ENCODE data around the gene KIF18B. TPM values are rescaled to one million over a fixed set of nuclear protein-coding genes. Genes with fewer than 3 reads are reported as not detected.
A peak's percentile ranks its signal among the peaks of the same experiment; 100 is the strongest.

The KIF18B gene
- total RNA-seq: under 1 TPM in 3 of 4 donors, not detected in 1; 0.08 to 0.35 (median 0.27) TPM

DNA sequence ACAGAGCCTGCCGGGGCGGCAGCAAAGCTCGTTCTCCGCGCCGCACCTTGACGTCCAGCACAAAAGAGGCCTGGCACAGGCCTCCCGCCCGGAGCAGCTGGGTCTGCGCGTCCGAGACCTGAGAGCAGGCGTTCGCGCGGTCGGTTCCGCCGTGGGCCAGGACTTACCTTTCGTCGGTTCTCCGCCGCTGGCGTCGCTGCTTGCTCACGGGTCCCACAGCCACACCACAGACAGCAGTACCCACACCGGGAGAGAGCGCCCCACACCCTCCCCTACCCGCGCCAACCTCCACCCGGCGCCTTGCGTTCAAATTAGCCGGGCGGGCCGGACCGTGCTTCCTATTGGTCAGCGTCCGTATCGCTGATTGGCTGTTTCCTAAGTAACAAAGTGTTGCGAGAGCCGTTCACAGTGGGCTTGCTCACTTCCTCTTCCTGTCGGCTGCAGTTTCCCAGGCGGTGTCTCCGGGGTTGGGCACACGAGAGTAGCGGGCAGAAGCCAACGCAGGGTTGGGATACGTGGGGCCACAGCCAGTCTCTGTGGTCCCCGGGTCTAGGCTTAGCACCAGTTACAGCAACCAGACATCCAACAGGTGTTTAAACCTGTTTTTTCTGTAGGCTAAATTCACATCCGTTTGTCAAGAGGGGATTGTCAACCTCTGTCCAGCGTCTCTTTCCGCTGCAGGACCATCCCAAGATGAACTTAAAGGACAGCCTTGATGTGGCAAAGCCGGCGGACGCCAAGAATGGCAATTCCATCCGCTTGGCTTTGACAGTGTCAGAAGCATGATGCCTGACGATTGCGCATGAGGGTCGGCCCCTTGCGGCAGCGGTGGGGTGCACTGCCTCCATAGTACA, at the start of gene KIF18B:
Gene KIF18B (minus strand): TSS at position 313 of the 854 bp plus-strand sequence. CDS start 11,429 bp downstream, outside the sequence.
- no peaks in the 10 kb centered on the region for H3K27me3 ChIP-seq
- no peaks in the 10 kb centered on the region for H3K9me3 ChIP-seq
- H3K4me1 ChIP-seq: peaks cover 0 to 13% (median 4%) of the 10 kb centered on the region in 3 donors
- ATAC-seq: peak; percentile 99
- TF ChIP-seq POLR2A (IDR thresholded peaks at IDR 0.05): peak; percentile 42 to 48
- no peak for TF ChIP-seq CTCF (IDR thresholded peaks at IDR 0.05)
- TF ChIP-seq POLR2AphosphoS5 (IDR thresholded peaks at IDR 0.05): peak; percentile 77
- 0% methylated on average over 8 of the region's 62 CpGs; no CpG with 5 or more reads in 1 of the 2 donors for WGBS, 2 donors (ENCODE audit: low coverage in 1 of 2)
- H3K4me3 ChIP-seq: peak within 1 kb of the TSS; percentile 33 to 59
- no peaks in the 10 kb centered on the region for H3K36me3 ChIP-seq
- peak within 1 kb of the TSS in 3 of 4 donors; percentile 10 to 73 (median 72) for H3K27ac ChIP-seq

DNA sequence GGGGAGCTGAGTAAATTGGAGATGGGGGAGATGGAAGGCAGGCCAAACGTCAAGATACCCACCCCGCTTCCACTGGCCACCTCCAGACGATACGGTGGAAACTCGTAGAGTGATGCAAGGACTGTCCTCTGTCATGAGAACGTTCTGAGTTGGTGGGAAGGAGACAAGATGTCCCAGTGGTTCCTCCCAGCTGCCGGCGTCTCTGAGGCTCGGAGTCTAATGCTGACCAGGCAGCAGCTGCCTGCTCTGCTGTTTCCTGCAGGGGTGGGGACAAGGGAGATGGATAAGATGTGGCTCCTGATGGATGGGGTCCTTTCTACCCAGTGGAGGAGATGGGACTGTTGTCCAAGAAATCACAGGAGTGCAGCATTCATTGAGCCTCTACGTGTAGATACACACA, 48.7 kb upstream of the KIF18B start:
- Histone ChIP-seq H3K27me3 (no peaks in the 10 kb centered on the region), H3K27ac (no peak overlapping the region), H3K36me3 (no peaks in the 10 kb centered on the region), H3K4me1 (peaks cover 0 to 5% (median 0%) of the 10 kb centered on the region in 3 donors), H3K9me3 (peaks cover 0 to 9% (median 0%) of the 10 kb centered on the region in 3 donors), H3K4me3 (no peak overlapping the region)
- no peak for ATAC-seq
- TF ChIP-seq POLR2AphosphoS5 (IDR thresholded peaks at IDR 0.05): no peak
- no peak for TF ChIP-seq CTCF (IDR thresholded peaks at IDR 0.05)
- no peak for TF ChIP-seq EP300 (IDR thresholded peaks at IDR 0.05)
- TF ChIP-seq POLR2A (IDR thresholded peaks at IDR 0.05): no peak
- 20% methylated on average over 1 of the region's 10 CpGs; no CpG with 5 or more reads in 1 of the 2 donors for WGBS, 2 donors (ENCODE audit: low coverage in 1 of 2)

- Histone ChIP-seq H3K27ac (no peak overlapping the region), H3K27me3 (no peaks in the 10 kb centered on the region), H3K4me1 (peaks cover 0 to 5% (median 0%) of the 10 kb centered on the region in 3 donors), H3K9me3 (peaks cover 0 to 9% (median 0%) of the 10 kb centered on the region in 3 donors), H3K4me3 (no peak overlapping the region), H3K36me3 (no peaks in the 10 kb centered on the region)
- WGBS, 2 donors (ENCODE audit: low coverage in 1 of 2): 14 to 48% methylated on average over 2 to 5 of the region's 11 CpGs
- ATAC-seq: no peak
- TF ChIP-seq POLR2AphosphoS5 (IDR thresholded peaks at IDR 0.05): no peak
- TF ChIP-seq POLR2A (IDR thresholded peaks at IDR 0.05): no peak
- no peak for TF ChIP-seq EP300 (IDR thresholded peaks at IDR 0.05)
- no peak for TF ChIP-seq CTCF (IDR thresholded peaks at IDR 0.05)
These were observed 47.9 kb upstream of the KIF18B start for GRCh38 chr17:44995436-44996001.

DNA sequence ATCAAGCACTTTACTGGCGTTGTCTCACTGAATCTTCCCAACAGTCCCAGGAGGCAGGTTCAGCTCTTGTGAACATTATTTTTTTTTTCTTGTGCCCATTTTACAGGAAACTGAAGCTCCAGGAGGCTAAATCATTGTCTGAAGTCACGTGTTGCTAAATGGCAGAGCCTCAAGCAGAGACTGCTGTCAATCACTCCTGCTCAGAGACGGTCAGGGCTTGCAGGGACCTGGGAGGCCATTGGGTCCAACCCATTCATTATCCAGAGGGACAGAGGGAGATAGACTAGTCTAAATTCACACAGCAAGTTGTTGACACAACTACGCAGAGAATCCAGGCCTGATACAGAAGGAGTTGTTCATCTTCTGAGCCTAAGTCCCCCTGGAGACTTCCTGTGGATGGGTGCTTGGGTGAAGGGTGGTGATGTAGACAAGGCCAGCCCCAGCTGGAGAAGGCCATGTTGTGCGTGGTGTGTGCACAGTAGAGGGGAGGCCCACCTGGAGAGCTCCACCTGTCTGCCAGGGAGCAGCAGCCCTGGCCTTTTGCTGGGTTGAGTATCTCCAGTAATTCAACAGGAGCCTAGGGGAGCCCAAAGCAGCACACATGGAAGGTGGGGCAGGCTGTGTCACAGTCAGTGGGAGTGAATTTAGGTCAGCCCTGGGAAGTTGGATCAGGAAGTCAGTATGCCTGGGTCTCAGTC, 44.8 kb upstream of the KIF18B start:
- Histone ChIP-seq H3K27me3 (no peaks in the 10 kb centered on the region), H3K27ac (no peak overlapping the region), H3K4me1 (peaks cover 0 to 13% (median under 1%) of the 10 kb centered on the region in 3 donors), H3K36me3 (no peaks in the 10 kb centered on the region), H3K9me3 (no peaks in the 10 kb centered on the region), H3K4me3 (no peak overlapping the region)
- 100% methylated on average over 3 of the region's 5 CpGs; no CpG with 5 or more reads in 1 of the 2 donors for WGBS, 2 donors (ENCODE audit: low coverage in 1 of 2)
- no peak for ATAC-seq
- no peak for TF ChIP-seq POLR2A (IDR thresholded peaks at IDR 0.05)
- TF ChIP-seq CTCF (IDR thresholded peaks at IDR 0.05): no peak
- no peak for TF ChIP-seq EP300 (IDR thresholded peaks at IDR 0.05)
- no peak for TF ChIP-seq POLR2AphosphoS5 (IDR thresholded peaks at IDR 0.05)
